ENCODE results near the gene PSMC3IP. TPM values are rescaled to one million over a fixed set of nuclear protein-coding genes. Genes with fewer than 3 reads are reported as not detected.
"Not testable (repeated sequence)": the region's sequence is repeated elsewhere in the genome, so short reads cannot be mapped to it uniquely, and the experiment has no call there.

PSMC3IP gene
- total RNA-seq, 1 donor from 2014 or later = 22.6 TPM

DNA sequence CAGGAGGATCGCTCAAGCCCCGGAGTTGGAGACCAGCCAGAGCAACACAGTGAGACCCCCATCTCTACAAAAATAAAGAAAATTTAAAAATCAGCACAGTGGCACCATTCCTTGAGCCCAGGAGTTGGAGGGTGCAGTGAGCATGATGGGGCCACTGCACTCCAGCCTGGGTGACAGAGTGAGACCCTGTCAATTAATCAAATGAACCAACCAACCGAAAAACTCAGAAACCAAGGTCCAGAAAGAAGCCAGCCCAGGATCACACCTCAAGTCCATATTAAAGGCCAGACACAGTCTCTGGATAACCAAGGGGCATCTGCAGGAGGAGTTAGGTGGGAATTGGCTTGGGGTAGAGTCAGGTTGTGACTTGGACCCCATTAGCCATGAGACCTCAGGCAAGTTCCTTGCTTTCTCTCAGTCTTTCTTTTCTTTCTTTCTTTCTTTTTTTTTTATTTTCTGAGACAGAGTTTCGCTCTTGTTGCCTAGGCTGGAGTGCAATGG is 22.4 kb downstream of the PSMC3IP start:
- Mint-ChIP-seq H3K4me1 (ENCODE audit: unreplicated experiment) (peaks cover 17% of the 10 kb centered on the region), H3K4me3 (peak overlapping the region; percentile 92), H3K9me3 (no peaks in the 10 kb centered on the region), H3K27ac (peak overlapping the region; percentile 84), H3K36me3 (no peaks in the 10 kb centered on the region), H3K27me3 (no peaks in the 10 kb centered on the region)
- TF ChIP-seq, protein P1, sequence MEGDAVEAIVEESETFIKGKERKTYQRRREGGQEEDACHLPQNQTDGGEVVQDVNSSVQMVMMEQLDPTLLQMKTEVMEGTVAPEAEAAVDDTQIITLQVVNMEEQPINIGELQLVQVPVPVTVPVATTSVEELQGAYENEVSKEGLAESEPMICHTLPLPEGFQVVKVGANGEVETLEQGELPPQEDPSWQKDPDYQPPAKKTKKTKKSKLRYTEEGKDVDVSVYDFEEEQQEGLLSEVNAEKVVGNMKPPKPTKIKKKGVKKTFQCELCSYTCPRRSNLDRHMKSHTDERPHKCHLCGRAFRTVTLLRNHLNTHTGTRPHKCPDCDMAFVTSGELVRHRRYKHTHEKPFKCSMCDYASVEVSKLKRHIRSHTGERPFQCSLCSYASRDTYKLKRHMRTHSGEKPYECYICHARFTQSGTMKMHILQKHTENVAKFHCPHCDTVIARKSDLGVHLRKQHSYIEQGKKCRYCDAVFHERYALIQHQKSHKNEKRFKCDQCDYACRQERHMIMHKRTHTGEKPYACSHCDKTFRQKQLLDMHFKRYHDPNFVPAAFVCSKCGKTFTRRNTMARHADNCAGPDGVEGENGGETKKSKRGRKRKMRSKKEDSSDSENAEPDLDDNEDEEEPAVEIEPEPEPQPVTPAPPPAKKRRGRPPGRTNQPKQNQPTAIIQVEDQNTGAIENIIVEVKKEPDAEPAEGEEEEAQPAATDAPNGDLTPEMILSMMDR (conservative IDR thresholded peaks at IDR 0.05) = no peak
- no peak for DNase-seq (ENCODE audit: extremely low spot score, unreplicated experiment)

DNA sequence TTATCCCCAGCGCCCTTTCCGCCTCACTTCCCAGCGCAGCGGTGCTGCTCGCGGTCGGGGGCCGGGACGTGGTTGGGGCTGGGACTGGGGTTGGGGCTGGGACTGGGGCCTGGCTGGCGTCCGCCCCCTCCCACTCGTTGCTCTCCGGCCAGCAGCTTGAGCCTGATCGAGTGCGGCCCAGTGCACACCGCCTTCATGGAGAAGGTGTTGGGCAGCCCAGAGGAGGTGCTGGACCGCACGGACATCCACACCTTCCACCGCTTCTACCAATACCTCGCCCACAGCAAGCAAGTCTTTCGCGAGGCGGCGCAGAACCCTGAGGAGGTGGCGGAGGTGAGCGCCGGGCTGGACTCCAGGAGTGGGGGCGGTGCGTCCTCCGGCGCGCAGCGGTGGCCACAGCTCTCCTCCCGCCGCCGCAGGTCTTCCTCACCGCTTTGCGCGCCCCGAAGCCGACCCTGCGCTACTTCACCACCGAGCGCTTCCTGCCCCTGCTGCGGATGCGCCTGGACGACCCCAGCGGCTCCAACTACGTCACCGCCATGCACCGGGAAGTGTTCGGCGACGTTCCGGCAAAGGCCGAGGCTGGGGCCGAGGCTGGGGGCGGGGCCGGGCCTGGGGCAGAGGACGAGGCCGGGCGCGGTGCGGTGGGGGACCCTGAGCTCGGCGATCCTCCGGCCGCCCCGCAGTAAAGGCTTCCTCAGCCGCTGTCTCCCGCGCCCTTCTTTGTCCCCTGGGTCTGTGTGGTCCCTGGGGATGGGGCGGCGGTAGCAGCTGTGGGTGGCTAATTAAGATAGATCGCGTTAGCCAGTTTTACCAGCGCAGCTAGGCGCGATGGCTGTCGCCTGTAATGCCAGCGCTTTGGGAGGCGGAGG is 23.0 kb downstream of the PSMC3IP start:
- H3K27me3 Mint-ChIP-seq = no peaks in the 10 kb centered on the region
- H3K36me3 Mint-ChIP-seq = no peaks in the 10 kb centered on the region
- TF ChIP-seq, protein P1 (conservative IDR thresholded peaks at IDR 0.05) = no peak
- H3K4me1 Mint-ChIP-seq (ENCODE audit: unreplicated experiment) = peaks cover 13% of the 10 kb centered on the region
- H3K27ac Mint-ChIP-seq = peak overlapping the region; percentile 84
- peak; percentile 91 for DNase-seq (ENCODE audit: extremely low spot score, unreplicated experiment)
- H3K4me3 Mint-ChIP-seq = peak overlapping the region; percentile 92
- H3K9me3 Mint-ChIP-seq = no peaks in the 10 kb centered on the region

DNA sequence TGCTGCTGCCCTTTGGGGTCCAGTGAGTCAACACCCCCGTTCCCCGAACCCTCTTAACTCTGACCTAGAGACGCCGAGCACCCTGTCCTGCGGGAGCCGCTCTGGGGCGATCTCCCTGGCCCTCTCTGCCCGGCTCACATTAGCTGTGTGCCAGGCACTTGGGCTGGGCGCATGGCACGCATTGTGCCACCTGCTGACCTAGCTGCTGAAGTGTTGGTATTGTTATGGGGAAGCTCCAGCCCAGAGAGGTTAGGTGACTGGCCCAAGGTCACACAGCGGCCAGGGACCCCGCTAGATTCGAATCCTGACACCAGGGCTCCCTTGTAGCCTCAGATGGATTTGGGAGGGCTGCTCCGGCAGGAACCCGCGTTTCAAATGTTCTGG is 23.7 kb downstream of the PSMC3IP start:
- Mint-ChIP-seq H3K27me3 (no peaks in the 10 kb centered on the region), H3K36me3 (no peaks in the 10 kb centered on the region), H3K4me1 (ENCODE audit: unreplicated experiment) (peaks cover 13% of the 10 kb centered on the region), H3K27ac (no peak overlapping the region), H3K9me3 (no peaks in the 10 kb centered on the region), H3K4me3 (peak overlapping the region; percentile 92)
- TF ChIP-seq, protein P1 (conservative IDR thresholded peaks at IDR 0.05) = no peak
- DNase-seq (ENCODE audit: extremely low spot score, unreplicated experiment) = no peak

DNA sequence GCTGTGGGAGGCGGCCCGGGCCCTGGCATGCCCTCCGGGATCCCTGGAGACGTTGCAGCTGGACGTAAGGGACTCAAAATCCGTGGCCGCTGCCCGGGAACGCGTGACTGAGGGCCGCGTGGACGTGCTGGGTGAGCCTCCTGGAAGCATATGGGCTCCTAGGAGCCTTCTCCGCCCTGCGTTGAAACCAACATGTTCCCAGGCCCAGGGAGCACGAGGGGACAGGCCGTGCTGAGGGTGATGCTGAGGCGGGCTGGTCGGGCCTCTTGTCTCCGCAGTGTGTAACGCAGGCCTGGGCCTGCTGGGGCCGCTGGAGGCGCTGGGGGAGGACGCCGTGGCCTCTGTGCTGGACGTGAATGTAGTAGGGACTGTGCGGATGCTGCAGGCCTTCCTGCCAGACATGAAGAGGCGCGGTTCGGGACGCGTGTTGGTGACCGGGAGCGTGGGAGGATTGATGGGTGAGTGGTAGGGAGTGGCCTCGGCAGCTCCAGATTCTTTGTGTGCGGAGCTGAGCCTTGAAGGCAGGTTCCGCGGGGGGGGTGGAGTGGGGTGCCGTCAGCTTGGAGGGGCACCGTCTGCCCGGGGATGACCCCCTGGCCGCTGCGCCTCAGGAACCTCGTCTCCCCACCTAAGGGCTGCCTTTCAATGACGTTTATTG is 24.2 kb downstream of the PSMC3IP start:
- Mint-ChIP-seq H3K36me3 (no peaks in the 10 kb centered on the region), H3K27me3 (no peaks in the 10 kb centered on the region), H3K4me3 (peak overlapping the region; percentile 92), H3K27ac (no peak overlapping the region), H3K9me3 (no peaks in the 10 kb centered on the region), H3K4me1 (ENCODE audit: unreplicated experiment) (peaks cover 13% of the 10 kb centered on the region)
- no peak for DNase-seq (ENCODE audit: extremely low spot score, unreplicated experiment)
- TF ChIP-seq, protein P1 (conservative IDR thresholded peaks at IDR 0.05) = no peak

DNA sequence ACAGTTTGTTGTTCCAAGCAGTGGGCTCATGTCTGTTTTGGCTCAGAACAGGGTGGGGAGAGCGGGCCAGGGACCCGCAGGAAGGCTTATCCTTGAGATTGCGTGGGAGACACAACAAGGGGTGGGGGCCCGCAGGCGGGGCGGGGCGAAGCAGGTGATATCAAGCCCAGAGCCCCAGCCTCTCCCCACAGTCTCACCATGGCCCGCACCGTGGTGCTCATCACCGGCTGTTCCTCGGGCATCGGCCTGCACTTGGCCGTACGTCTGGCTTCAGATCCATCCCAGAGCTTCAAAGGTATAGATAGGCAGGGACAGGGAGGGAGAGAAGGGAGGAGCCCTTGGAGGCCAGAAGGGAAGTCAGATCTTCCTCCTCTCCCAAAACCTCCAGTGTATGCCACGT is 24.8 kb downstream of the PSMC3IP start, which contains the start of gene HSD17B1:
Gene HSD17B1 (plus strand): TSS at position 188 of the 400 bp plus-strand sequence. CDS start 11 bp downstream, at position 199.
- H3K4me1 Mint-ChIP-seq (ENCODE audit: unreplicated experiment) = peaks cover 13% of the 10 kb centered on the region
- not testable (repeated sequence) for H3K27me3 Mint-ChIP-seq; DNase-seq (ENCODE audit: extremely low spot score, unreplicated experiment); H3K36me3 Mint-ChIP-seq; H3K9me3 Mint-ChIP-seq; H3K27ac Mint-ChIP-seq
- peak within 1 kb of the TSS; percentile 92 for H3K4me3 Mint-ChIP-seq

All from type B pancreatic cell (in vitro differentiated cells).